Cerebellar cortex (tissue), 1 donor: Measurements from ENCODE around the gene FXYD4.
A peak's percentile ranks its signal among the peaks of the same experiment; 100 is the strongest.
"Not testable (repeated sequence)": the region's sequence is repeated elsewhere in the genome, so short reads cannot be mapped to it uniquely, and the experiment has no call there.

ENCODE experiments used
- DNase-seq: peaks from one replicate; pipeline ENCODE4 v3.0.0-alpha.2; 2015; ENCODE audit warnings: low spot score

The FXYD4 gene

GRCh38 chr10:43419997-43420368, 48.5 kb downstream of the FXYD4 start:
- no peak for DNase-seq

GRCh38 chr10:43420369-43421200, 49.1 kb downstream of the FXYD4 start:
- peak; percentile 74 for DNase-seq

DNA sequence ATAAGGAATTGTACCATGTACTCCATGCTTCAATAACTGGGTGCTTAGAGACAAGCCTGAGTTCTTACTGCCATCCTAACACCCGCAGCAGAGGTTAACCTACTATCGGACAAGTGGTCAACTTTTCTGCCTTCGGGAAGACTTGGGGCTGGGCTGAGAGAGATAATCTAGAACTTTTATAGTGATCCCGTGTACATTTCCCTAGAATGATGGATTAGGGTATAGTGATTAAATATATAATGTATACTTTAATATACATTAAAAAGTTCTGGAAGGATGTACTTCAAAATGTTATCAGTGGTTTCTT, 49.7 kb downstream of the FXYD4 start:
- no peak for DNase-seq

GRCh38 chr10:43421519-43421918, 50.1 kb downstream of the FXYD4 start:
- DNase-seq = no peak

GRCh38 chr10:43421944-43422343, 50.5 kb downstream of the FXYD4 start:
- not testable (repeated sequence) for DNase-seq

DNA sequence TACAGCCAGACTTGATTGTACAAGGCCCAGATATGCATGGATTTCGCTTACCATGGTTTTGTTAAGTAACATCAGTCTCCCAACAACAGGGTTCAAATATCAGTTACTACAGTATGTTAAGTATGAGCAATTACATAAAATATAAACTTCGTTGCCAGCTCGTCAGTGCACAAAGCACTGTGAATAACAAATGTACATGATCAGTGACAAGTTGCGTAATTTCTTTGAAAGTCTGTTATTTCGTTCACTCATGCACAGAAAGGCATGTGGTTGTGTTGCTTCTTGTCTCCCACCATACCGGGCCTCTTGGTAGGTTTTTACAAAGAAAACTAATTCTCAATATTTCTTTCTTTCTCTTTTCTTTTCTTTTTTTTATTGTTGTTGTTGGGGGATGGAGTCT, 53.0 kb downstream of the FXYD4 start:
- DNase-seq = no peak
